Measurements from ENCODE around the gene CCN5.
A peak's percentile ranks its signal among the peaks of the same experiment; 100 is the strongest.

Gene CCN5

DNA sequence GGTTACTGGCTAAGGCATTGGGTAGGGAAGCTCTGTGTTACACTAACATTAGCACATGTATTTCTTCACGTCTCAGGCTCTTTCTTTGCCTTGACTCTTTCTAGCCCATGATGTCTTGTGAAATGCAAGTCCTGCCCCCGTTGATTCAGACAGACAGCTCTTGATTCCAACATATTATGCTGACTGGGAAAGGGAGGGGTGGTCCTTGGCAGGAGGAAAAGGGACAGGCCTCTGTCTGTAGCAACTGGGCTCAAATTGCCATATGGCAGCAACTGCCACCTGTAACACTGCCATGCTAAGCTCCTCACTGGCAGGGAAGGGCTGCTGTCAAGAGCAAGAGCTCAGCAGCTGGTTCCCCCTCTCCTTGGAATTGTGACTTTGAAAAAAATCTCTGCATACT, 24.8 kb downstream of the CCN5 start:
- DNase-seq, result peak; percentile 95

GRCh38 chr20:44742304-44743079, 27.3 kb downstream of the CCN5 start:
- DNase-seq, result no peak

DNA sequence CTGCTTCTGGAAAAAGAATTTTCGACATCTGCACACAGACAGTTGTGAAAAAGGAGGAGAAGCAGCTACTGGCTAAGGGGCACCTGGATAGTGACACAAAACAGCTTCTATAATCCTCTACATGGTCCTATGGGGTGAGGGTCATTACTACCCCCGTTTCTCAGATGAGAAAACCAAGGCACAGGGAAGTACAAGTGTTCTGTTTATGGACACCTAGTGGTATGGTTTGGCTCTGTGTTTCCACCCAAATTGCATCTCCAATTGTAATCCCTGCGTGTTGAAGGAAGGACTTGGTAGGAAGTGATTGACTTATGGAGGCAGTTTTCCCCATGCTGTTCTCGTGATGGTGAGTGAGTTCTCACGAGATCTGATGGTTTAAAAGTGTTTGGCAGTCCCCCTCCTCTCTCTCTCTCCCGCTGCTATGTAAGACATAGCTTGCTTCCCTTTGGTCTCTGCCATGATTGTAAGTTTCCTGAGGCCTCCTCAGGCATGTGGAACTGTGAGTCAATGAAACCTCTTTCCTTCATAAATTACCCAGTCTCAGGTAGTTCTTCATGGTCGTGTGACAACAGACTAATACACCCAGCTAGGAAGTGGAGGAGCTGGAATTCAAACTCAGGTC, 28.0 kb downstream of the CCN5 start:
- no peak for DNase-seq

DNA sequence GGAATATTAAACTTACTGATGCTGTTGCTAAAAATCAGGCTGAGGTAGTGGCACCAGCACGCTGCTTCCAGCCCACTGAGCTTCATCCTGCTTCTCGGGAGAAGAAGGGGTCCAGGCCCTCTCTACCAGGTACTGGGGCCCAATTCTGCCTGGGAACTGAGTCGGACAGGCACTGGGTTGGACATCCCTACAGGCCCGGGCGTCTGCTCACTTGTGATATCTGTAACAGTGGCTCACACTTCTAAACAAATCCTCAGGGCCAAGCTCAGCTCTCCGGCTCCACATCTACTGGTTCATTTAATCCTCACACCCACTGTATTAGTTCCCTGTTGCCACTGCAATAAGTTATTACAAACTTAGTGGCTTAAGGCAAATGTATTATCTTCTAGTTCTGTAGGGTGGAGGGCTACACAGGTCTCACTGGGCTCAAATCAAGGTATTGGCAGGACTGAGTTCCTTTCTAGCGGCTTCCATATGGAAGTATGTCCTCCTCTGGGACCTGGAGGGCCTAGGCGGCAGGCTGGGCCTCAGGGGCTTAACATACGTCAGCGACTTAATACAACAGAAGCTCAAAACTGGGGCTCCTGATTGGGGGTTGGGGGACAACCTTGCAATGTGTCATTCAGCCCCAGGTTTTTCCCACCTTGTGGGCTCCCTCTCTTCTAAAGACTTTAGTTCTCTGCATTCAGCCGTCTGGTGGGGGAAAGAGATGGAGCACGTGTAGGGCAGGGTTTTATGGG, 28.9 kb downstream of the CCN5 start:
- no peak for DNase-seq

GRCh38 chr20:44745122-44745597, 30.0 kb downstream of the CCN5 start:
- no peak for DNase-seq

- DNase-seq, result no peak
Observed at GRCh38 chr20:44745598-44746366, 30.6 kb downstream of the CCN5 start, which contains the start of gene KCNK15. Gene KCNK15, plus strand, starts transcription at chr20:44745865. Its CDS starts 46 bp downstream, at chr20:44745911.

DNA sequence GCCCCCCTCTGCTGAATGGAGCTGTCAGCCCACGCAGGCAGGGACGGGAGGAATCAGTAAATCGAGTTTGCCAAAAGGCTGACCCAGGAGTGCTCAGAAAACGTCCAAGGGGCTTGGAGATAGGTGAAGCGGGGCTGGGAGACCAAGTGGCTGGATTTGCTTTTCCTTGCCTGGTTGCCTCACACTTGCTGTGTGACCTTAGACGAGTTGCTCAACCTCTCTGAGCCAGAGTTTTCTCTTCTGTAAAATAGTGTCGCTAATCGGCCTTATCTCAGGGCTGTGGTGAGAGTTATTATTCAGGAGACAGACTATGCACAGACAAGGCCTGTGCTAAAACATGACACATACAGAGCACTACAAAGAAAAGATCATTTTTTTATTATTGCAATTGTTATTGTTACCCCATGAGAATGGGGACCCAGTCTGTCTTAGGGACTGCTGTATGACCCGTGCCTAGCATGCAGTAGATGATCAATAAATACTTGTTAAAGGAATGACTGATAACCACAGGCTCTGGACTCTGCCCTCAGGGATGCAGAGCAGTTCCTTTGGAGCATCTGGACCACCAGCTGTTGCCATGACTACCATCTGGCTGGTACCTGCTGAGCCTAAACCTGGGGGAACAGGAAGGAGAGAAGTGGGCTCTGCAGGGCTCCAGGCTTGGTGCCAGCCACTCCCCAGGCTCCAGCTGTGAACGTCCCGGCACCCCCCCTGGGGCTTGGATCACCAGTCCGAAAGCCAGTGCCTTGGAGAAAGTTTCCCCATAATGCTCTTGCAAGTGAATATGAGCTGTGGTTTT, 31.4 kb downstream of the CCN5 start:
- peak; percentile 97 for DNase-seq

DNA sequence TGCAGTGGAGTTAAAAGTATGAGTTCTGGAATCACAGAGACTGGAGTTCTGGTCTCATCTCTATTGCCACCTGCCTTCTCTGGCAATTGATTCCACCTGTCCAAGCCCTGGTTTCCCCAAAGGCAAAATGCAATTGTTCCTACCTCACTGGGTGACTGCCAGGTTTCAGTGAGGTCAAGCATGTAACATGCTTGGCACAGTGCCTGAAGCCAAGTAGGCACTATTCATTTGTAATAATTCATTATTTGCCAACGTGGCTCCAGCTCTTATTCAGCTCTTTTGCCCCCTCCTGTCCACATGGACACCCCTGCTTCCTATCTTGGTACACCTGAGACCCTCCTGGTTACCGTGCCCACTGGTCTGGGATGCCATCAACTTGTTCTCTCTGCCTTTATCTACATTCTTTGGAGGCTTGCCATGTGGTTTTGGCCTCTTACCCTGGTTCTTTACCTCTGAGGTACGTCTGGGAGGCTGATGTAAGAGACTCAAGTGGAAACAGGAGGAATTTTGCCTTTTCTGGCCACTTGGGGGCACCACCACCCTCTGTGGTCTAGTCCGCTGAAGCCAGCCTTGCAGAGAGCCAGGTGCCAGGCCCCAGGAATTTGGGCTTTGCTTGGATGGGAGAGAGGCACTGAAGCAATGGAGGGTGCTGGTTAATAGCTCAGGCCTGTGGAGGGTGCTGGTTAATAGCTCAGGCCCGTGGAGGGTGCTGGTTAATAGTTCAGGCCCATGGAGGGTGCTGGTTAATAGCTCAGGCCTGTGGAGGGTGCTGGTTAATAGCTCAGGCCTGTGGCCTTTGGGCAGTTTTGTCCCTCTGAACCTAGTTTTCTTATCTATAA, 32.2 kb downstream of the CCN5 start:
- DNase-seq, result peak; percentile 97

GRCh38 chr20:44748005-44748370, 32.8 kb downstream of the CCN5 start:
- DNase-seq, result peak; percentile 29

GRCh38 chr20:44750081-44750805, 35.1 kb downstream of the CCN5 start:
- DNase-seq, result no peak

DNA sequence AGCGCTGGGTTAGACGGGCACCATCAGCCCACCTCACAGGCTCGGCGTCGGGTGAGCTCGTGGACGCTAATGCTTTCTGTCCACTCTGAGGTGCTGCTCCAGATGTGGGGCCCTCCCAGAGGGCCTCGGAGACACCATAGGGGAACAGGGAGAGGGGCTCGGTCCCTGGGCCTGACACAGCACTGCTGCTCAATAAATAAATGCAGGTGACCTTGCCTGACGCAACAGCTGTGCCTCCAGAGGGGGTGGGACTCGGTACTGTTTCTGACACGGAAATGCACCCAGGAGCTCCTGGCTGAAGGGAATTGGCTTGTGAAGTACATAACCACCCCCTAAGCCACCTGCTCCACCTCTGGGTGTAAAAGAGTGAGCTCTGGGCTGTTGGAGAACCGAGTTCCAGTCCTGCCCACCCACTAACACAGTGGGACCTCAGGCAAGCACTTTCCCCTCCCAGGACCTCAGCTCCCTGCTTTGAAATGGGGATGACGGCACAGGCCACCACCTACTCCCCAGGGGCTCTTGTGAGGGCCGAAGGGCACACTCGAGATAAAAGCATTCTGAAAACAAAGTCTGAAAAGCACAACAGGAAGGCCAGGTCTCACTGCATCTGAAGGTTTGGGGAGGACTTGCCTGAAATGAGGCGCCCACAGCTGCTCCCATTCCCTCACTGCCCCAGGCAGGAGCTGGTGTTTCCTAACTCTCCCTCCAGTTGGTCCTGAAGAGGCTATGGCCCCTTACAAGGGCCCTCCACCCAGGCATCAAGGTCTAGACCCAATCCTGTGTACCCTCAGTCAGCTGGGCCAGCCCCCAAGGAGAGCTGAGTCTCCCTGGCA, 37.1 kb downstream of the CCN5 start:
- DNase-seq, result peak; percentile 16

DNA sequence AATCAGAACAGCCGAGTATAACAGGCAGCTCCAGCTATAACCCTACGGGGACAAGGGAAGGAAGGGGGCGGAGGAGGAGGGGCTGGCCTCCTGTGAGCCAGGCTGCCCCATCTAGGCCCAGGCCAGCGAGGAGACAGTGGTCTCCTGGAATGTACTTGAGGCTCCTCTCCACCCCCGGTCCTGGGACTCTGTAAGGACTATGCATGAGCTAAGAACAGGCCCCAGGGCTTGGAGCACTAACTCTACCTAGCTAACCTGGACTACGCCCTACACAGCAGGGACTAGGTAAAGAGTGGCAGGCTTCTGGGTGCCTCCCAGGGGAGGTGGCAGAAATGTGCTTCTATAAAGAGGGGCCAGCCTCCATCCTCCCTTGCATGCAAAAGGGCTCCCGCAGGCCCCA, 39.4 kb downstream of the CCN5 start:
- no peak for DNase-seq

DNA sequence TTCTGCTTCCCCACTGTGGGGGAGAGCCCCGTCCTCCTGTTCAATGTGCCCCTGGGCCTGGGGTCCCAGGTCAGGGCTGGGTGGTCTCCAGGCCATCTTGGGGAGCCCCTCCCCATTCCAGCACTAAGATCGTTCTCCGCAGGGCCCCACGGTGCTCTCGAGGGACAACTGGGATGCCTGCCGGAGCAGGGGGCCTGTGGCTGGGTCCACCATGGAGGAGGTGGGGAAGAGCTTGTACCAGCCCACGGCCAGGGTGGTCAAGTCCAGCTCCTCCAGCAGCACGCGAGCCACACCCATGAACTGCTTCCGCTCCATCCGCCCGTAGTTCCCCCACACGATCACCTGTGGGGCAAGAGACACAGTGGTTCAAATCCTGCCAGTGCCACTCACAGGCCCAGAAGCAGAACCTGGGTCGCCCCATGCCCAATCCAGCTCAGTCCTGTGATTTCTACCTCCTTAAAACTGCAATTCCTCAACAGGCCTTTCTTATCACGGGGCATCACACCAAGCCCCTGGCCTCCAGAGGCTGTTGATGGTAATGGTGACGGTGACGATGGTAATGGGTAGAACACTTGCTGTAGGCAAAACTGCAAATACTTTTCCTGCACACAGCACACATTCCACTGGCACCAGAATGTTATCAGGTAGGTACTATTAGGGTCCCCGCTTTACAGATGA, 41.0 kb downstream of the CCN5 start:
- no peak for DNase-seq

DNA sequence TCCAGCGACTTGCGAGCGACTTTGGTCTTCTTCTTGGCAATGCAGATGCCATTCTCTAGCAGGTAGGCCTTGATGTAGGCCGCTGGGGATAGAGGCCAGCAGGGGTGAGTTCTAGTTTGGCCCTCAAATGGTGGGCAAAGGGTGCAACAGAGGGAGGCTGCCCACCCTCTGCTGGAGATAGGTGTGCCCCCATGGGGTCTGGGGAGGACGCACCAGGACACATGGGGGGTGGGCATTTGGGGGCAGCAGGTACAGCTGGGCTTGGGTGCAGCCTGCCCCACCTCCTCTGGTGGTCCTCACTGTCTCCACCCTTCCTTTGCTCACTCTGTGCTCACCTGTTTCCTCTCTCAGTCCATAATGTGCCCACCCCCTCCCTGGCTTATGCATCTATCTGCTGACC, 41.8 kb downstream of the CCN5 start:
- no peak for DNase-seq

- DNase-seq, result no peak
Observed at GRCh38 chr20:44758247-44759101, 43.3 kb downstream of the CCN5 start.

GRCh38 chr20:44759595-44759994, 44.4 kb downstream of the CCN5 start:
- DNase-seq, result no peak

DNA sequence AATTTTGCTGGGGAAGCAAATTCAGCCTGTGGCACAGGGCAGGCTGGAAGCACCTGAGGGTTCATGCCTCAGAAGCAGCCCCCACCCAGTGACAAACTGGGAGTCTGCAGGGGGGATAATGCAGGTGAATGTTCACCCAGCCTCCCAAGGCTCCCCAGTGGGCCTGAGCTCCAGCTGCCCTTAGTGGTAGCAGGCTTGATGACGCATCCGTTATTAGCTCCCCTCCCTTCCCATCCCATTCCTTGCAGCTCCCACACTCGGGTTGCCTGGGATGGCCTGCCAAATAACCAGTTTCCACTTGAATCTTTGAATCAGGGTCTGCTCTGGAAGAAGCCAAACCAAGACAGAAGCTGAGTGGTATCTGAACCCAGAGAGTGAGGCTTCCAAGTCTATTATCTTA, 46.3 kb downstream of the CCN5 start:
- DNase-seq, result no peak
